Stimulated activated CD8-positive, alpha-beta memory T cell treated with anti-CD3 and anti-CD28 coated beads, Interleukin-12 subunit alpha, Interleukin-12 subunit beta, amount 100 ng/mL, for 1 hour (primary cell): ENCODE results near the gene ACO1.
A peak's percentile ranks its signal among the peaks of the same experiment; 100 is the strongest.

Source experiments
- DNase-seq: peaks from one replicate; pipeline ENCODE4 v3.0.0-alpha.2; 2020; ENCODE audit warnings: low read depth

ACO1 gene

DNA sequence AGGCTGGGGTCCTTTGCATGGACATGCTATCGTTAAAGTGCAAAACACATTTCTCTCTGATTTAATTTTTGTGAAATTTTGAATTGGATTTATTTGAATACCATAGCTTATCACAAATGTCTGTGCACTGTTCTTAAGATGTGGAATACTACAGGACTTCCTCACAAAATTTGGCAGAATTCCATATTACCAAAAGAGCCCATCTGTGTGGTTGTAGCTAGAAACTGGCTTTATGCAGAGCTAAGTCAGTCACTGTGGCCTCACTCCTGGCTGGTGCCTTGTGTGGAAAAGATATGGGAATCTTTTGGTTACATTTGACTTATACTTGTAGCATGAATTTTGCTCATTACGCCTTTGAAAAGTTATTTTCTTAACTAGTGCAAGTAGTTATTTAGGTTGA, 35.5 kb downstream of the ACO1 start:
- DNase-seq: no peak

DNA sequence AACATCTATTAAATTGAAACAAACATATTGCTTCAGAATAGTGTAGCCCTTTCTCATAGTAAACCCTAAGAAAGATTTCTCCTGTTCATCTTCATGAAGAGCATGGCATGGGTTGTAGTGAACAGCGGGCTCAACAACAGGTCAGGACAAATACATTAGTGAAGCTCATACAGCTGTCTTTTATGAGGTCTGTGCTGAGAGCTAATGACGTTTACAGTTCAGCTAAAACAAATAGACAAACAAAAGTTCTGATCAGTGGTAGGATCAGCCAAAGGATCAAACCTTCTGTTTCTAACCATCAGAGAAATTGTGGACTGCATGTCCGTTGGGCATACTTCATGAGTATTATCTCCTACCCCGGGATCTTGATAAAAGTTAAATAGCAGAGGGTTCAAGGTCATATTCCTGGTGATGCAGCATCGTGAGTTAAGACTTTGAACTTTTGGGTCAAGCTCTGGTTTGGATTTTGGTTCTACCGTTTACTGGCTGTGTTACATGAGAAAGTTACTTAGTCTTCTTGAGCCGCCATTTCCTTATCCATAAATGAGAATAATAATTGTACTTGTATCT, 37.9 kb downstream of the ACO1 start:
- DNase-seq: no peak

DNA sequence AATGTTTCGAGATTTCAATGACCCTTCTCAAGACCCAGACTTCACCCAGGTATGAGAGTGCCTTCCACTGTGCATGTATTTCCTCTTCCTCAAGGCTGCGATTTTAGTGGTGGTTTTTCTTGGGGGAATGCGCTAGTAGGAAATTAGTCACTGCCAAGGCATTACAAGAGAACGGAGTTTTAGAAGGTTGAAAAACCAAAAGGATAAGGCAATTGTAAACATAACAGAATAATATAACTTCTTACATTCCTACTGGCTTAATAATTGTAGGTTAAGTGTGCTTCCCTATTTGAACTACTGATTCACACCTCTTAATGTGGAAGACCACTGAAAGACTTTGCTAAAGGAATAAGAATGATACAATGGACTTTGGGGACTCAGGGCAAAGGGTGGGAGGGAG, 38.9 kb downstream of the ACO1 start:
- no peak for DNase-seq

DNA sequence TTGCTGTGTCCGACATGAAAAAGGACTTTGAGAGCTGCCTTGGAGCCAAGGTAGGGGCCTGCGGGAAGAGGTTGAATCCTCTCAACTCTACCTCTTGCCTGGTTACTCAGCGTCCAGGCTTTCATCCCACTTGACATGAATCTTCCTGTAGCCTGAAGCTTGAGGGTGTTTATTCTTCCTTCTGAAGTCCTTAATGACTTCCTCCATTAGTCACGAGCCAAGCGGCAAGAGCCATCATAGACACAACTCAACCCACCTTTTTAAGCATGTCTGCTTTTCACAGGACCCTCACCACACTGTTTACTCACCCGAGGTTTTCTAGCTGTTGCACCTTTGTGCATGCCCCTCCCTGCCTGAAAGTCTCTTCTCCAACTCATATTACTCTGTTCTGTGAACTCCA, 40.2 kb downstream of the ACO1 start:
- DNase-seq: no peak

DNA sequence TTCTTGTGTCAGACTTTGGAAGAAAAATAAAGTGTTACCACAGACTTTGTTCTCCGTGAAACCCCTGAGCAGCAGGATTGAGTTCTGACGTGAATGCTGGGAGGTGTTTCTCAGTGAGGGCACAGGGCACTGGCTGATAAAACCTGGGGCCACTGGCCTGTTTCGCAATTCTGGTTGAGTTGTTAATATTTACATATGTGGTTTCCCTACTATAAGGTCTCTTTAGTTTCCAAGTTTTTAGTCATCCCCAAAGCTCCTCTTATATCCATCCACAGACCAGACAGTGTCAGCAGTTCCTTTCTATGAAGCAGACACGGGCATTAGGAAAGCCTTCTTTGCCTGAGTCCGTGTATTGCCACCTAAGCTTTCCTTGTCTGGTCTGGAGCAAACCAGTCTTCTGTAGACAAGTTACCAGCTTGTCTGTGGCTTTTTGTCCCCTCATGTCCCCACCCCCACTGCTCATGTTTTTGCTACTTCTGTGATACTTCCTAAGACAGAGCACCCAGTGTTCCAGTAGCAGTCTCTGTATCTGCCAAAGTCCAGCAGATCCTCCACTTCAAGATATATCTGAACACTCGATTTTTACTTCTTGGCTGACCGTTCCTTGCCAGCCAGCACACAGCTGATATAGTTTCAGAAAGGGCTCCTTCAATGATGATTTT, 42.0 kb downstream of the ACO1 start:
- no peak for DNase-seq

DNA sequence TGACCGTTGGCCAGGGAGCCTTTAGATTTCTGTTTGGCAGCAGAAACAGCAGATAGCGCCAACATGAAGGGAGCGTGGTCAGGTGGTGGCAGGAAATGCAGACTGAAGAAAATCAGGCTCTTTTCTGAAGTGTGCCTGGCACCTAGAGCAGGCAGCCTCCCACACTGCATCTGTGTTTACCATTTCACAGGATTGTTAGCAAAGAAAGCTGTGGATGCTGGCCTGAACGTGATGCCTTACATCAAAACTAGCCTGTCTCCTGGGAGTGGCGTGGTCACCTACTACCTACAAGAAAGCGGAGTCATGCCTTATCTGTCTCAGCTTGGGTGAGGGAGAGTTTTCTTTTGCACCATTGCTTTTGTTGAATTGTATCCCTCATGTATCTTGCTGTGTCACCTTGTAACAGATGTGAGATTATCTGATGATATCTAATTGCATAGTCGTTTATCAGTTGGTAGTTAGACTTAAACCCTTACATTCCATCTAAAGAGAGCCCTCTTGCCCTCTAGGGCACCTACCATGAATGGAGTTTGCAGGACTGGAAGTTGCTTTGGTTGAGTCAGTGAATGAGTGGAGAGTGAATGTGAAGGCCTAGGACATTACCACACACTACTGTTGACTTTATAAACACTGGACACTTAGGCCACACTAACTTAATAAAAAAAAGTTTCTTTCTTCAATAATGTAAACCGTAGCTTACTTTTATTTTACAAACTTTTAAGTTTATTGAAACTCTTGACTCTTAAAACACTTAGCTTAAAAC, 42.8 kb downstream of the ACO1 start:
- DNase-seq: no peak

DNA sequence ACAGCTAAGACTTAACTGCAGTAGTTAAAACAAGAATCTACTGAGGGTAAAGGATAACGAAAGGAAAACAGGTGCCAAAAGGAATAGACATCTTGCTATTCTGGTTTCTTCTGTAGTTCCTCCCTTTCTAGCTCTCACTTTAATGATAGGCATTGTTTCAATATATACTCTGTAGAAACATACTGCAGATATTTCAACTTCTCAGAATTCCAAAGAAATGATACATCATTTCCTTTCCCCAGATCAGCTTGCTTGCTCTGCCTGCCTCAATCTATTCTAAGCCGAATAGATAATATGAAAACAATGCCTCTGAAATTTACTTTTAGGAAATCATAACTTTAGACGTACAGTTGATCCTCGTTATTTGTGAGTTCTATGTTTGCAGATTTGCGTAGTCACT, 46.3 kb downstream of the ACO1 start:
- DNase-seq: no peak

DNA sequence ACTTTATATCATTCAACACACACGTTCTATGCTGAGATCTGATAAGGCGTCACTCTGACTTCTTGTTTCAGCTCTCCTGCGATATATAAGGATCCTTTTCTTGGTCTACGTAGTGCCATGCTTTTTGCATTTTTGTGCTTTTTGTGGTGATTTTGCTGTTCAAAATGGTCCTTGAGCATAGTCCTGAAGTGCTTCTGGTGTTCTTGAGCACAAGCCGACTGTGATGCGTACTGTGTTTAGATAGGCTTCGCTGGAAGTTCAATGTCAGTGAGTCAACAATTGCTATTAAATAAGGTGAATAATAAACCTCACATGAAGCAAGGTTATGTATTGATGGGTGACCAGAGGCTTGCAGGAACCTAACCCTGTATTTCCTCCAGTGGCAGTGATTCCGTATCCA, 46.8 kb downstream of the ACO1 start:
- no peak for DNase-seq

DNA sequence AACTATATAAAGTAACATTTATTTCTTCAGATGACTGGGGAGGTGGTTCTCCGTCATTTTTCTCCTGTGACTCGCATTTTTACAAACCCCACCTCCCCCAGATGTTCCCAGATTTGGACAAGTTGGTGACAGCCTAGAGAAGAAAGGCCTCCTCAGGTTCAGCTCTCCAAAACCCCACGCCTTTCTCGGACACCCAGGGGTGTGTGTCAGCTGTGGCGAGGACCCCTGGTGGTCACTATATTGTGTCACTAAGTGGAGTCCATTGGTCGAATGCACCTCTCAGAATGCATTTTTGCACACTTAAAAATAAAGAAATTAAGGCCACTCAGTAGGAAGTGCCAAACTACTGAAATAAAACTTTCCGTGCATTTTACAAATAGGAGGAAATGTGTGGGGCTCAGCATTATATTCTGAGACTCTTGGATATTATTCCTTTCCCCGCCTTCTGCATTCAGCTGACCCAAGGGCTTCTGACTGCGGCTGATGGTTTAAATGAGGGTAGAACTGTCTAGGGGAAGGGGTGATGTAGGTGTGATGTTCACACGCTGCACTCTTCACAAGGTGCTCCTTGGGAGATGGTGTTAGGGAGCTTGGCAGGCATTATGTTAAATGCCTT, 47.6 kb downstream of the ACO1 start:
- DNase-seq: peak; percentile 13

DNA sequence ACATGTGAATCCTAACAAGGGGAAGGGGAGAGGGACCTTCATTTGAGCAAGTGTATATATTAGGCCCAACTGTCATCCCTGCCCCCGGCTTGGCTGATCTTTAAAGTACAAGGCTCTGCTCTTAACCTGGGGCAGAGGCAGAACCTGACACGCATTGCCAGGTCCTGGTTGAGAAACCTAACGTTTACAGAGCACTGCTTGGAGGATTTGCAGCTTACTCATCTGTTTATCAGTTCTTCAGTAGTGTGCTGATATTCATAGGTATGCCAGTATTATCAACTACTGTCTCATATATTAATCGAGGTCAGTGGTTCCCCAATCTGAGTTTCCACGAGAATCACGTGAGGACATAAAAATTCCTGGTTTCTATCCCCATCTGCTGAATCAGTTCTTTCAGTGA, 50.4 kb downstream of the ACO1 start:
- DNase-seq: no peak

DNA sequence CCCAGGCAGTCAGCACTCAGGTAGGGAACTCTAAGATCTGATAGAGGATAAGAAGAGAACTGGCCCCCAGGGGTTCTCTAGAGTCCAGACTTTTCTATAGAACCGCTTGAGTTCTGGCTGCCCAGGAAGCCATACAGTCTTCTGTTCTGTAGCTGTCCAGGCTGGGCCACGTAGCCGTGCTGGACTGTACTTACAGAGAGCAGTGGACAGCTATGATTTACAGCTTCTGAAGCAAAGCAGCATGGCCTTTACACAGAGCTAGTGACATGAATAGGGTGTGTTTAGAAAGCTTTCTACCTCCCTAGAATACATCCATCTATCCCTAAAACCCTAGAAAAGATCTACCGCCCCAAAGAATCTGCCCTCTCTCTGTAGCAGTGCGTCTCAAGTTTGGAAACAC, 57.2 kb downstream of the ACO1 start:
- no peak for DNase-seq

DNA sequence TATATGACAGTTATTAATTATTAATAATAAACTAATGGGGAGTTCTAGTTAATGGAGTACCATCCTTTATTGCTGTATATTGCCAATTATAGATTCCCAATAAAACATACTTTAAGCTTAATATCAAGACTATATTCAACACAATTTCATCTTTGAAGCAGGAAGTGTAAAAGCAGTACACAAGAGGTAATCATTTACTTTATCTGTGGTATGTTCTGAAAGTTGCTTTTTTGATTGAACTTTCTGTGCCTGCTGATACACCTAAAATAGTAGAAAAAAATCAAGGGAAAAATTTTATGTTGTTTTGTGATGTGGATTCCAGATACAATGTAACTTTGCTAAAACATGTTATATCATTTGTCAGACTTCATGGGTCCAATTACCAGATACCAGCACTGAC, 58.0 kb downstream of the ACO1 start:
- no peak for DNase-seq

DNA sequence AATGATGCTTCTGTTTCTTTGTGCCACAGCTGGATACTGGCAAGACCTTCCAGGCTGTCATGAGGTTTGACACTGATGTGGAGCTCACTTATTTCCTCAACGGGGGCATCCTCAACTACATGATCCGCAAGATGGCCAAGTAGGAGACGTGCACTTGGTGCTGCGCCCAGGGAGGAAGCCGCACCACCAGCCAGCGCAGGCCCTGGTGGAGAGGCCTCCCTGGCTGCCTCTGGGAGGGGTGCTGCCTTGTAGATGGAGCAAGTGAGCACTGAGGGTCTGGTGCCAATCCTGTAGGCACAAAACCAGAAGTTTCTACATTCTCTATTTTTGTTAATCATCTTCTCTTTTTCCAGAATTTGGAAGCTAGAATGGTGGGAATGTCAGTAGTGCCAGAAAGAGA, 65.5 kb downstream of the ACO1 start:
- no peak for DNase-seq

DNA sequence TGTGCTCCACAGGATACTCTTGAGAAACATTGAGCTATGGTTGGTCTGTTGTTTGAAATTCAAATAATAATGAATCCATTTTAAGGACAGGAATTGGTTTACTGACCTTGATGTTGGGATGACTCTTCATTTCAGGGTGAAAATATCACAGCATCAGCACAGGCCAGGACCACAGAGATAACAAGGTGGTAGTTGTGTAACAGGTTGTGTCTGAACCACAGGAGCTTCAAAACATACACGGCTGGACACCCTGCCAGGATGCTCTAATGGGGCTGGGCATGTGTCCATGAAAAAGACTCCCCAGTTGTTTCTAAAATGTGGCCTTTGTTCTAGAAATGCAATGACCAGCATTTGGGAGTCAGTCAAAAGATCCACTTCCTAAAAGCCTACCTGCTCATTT, 69.8 kb downstream of the ACO1 start:
- DNase-seq: no peak

DNA sequence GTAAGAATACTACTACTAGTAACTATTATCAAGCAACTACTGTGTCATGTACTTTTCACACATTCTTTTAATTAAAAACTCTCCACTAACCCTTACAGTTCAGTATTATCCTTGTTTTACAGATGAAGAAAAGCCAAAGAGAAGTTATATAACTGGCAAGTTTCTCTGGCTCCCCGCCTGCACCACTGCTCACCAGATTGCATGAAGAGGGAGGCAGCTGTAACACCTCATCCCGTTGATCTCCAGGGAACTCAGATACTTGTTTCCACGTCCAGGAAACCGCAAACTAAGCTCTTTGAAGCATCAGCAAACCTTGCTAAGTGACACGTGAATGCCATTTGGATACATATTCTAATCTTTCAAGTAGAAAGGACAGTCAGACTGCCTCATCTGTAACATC, 71.3 kb downstream of the ACO1 start:
- DNase-seq: no peak

DNA sequence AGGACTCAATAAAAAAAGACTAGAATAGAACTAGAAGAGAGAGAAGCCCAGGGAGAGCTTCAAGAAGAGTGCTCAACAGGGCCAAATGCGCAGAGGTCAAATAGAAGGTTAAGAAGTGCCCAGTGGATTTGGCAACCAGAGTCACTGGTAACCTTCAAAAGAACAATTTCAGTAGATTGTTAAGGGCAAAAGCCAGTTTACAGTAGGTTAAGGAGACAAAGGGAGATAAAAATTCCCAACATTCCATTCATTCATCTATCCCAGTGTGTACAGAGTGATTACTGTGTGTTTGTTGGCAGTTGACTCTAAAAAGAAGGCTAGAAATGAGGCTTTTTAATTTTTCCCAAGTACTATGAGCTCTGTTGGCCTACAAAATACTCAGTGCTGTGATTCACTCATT, 72.1 kb downstream of the ACO1 start:
- no peak for DNase-seq

DNA sequence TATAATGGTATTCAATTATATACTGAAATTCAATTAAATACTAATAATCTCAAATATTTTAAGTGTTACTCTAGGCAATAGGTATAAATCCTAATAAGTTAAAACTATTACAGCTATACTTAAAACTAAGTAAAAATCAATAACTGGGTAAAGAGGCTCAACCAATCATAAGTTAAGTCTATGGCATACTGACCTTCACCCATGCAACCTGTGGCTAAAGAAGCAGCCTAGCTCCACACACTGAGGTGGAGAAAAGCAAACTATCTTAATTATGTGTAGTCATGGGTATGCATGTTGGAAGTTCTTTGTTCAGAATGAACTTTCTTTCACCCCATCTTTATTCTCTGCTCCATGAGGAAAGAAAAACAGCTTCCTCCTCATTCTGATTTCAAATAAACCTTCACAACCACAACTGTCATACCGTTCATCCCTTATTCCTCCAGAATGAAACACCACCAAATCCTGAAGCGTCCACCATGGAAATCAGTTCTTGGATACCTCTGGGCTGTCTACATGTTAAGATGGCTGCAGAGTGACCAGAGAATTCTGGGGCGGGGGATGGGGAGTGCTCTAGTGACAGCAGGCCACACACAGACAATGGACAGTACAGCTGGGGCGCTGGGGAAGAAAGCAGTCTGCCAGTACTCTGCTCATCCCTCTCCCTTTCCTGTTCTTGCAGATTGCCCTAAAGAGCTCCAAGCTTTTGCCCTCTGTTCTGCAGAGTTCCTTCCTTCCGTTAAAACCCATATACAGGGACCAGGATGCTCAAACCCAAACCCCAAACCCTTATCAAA, 79.3 kb downstream of the ACO1 start:
- no peak for DNase-seq

DNA sequence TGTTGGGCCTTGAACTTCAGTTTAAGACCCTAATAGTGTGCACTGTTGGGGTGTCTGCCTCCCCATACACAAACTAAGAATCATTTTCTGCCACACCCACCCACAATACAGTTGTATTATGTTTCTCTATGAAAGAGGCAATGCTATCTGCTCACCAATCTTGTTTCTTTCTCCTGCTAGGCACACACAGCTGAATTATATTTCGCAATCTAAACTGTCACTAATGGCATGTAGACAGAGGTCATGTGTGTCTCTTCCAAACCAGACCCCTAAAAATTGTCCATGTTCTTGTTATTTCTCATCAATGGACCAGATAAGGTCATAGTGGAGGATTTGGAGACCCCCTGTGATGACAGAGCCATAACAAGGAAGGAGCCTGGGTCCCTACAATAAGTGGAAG, 84.3 kb downstream of the ACO1 start:
- DNase-seq: no peak

DNA sequence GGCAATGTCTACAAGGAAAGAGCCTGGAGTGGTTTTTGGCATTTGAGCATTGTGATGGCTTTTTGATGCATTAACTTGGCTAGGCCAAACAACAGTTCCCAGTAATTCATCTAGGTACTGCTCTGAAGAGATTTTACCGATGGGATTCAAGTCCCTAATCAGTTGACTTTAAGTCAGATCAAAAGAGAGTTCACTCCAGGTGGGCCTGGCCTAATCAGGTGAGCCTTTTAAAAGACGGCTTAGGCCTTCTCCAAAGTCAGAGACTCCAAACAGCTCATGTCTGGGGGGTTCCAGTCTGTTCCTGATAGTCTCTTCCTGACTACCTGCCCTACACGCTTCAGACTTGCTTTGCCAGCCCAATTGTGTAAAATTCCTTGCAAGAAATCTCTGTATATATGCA, 87.9 kb downstream of the ACO1 start:
- no peak for DNase-seq

DNA sequence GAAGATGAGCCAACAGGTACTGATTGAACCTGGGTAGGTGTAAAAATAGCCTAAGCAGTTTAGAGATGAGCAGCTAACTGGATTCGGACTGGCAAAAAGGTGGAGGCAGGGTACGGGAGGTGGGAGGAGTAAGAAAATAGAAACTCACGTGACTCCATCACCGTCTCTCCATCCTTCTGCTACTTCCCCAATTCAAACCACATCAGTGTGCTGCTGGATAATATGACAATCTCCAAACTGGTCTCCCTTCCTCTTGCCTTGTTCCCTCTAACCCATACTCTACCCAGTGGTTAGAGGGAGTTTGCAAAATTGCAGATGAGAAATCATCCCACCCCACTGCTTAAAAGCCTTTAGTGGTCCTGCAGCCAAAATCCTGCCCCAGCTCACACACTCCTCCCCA, 98.9 kb downstream of the ACO1 start:
- no peak for DNase-seq

DNA sequence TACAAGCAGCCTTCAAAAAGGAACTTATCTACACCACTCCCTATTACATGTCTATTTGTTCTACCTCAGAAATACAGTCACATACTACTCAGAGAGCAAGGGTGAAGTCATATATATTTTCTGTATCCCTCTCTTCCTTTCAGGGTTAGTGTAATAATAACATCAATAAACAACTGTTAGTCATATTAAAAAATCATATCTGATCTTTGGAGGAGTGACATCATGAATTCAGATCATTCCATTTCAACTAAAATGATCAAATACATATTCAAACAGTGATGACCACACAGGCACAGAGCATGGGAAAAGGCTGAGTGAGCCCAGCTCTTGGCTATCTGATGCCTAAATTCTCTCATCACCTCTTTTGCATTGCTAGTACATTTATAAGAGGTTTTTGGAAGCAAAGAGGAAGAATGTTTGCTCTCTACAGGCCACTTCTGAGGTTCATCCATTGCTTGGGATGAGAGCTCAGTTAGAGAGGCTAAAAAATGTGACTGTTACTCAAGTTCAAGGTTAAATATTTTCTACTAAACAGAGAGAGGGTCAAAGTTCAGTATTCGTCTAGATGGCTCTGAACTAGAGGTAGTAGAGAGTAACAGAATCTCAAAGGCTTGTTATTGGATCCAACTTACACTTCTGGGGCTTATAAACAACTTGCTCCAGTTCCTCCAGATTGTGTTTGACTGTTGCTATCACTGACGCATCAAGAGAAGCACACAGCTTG, 102.6 kb downstream of the ACO1 start:
- DNase-seq: no peak

DNA sequence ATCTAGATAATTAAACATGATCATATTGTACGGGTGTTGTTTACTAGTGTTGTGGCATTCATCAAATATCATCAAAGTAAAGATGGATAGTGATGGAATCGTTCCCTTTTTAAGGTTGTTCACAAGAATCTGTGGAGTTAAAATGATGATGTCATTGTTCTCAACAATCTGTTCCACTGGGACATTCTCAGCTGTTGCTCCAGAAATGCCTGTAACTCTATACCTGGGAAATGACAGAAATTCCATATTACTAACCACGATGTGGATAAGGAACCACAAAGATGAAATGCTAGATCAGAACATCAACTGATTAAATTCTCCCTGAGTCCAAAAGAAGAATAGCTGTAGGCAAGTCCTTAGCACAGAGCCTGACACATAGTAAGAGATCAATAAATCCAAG, 103.5 kb downstream of the ACO1 start:
- DNase-seq: no peak
